Measurements from ENCODE around the gene RNF141. TPM values are rescaled to one million over a fixed set of nuclear protein-coding genes. Genes with fewer than 3 reads are reported as not detected.

RNF141 gene
- total RNA-seq, 4 donors from 2014 or later, result 39.0 to 68.3 (median 59.7) TPM

GRCh38 chr11:10524471-10524870 is 16.5 kb downstream of the RNF141 start:
- no peak for TF ChIP-seq CTCF (IDR thresholded peaks at IDR 0.05; ENCODE audit: low read depth)

GRCh38 chr11:10522921-10523320 is 18.1 kb downstream of the RNF141 start:
- TF ChIP-seq CTCF (IDR thresholded peaks at IDR 0.05; ENCODE audit: low read depth), result no peak

GRCh38 chr11:10522276-10522675 is 18.7 kb downstream of the RNF141 start:
- TF ChIP-seq CTCF (IDR thresholded peaks at IDR 0.05; ENCODE audit: low read depth), result no peak

- TF ChIP-seq CTCF (IDR thresholded peaks at IDR 0.05; ENCODE audit: low read depth), result no peak
Measured at GRCh38 chr11:10520562-10520961, 20.4 kb downstream of the RNF141 start.

GRCh38 chr11:10519630-10520029 is 21.4 kb downstream of the RNF141 start:
- no peak for TF ChIP-seq CTCF (IDR thresholded peaks at IDR 0.05; ENCODE audit: low read depth)

GRCh38 chr11:10518891-10519290 is 22.1 kb downstream of the RNF141 start:
- TF ChIP-seq CTCF (IDR thresholded peaks at IDR 0.05; ENCODE audit: low read depth), result no peak

- TF ChIP-seq CTCF (IDR thresholded peaks at IDR 0.05; ENCODE audit: low read depth), result no peak
Measured at GRCh38 chr11:10518123-10518522, 22.9 kb downstream of the RNF141 start.
